Stimulated activated CD8-positive, alpha-beta memory T cell treated with anti-CD3 and anti-CD28 coated beads, Interleukin-12 subunit alpha, Interleukin-12 subunit beta, amount 100 ng/mL, for 24 hours (primary cell): ENCODE measurements around the gene GRIN2C.

Experiments
- DNase-seq: peaks from one replicate; pipeline ENCODE4 v3.0.0-alpha.2; 2020; ENCODE audit errors: extremely low read depth

GRIN2C gene

GRCh38 chr17:74821655-74822334, 37.9 kb downstream of the GRIN2C start:
- no peak for DNase-seq

GRCh38 chr17:74819801-74820436, 39.8 kb downstream of the GRIN2C start:
- DNase-seq: no peak

GRCh38 chr17:74818291-74818938, 41.3 kb downstream of the GRIN2C start:
- DNase-seq: no peak

GRCh38 chr17:74816905-74817620, 42.6 kb downstream of the GRIN2C start:
- no peak for DNase-seq

- DNase-seq: no peak
Measured at GRCh38 chr17:74815550-74816370, 43.9 kb downstream of the GRIN2C start.

- no peak for DNase-seq
Measured at GRCh38 chr17:74815067-74815466, 44.6 kb downstream of the GRIN2C start.

GRCh38 chr17:74814453-74814852, 45.2 kb downstream of the GRIN2C start:
- no peak for DNase-seq

GRCh38 chr17:74812109-74813009, 47.3 kb downstream of the GRIN2C start:
- DNase-seq: no peak

- no peak for DNase-seq
Measured at GRCh38 chr17:74810699-74811485, 48.8 kb downstream of the GRIN2C start.

- no peak for DNase-seq
Measured at GRCh38 chr17:74808714-74809430, 50.8 kb downstream of the GRIN2C start.

GRCh38 chr17:74807925-74808324, 51.8 kb downstream of the GRIN2C start:
- DNase-seq: no peak

GRCh38 chr17:74807441-74807840, 52.2 kb downstream of the GRIN2C start:
- no peak for DNase-seq

GRCh38 chr17:74806334-74806733, 53.4 kb downstream of the GRIN2C start:
- no peak for DNase-seq

- DNase-seq: no peak
Measured at GRCh38 chr17:74805591-74805991, 54.1 kb downstream of the GRIN2C start.

- DNase-seq: no peak
Measured at GRCh38 chr17:74804683-74805082, 55.0 kb downstream of the GRIN2C start.

GRCh38 chr17:74803971-74804370, 55.7 kb downstream of the GRIN2C start:
- no peak for DNase-seq

- no peak for DNase-seq
Measured at GRCh38 chr17:74803388-74803930, 56.2 kb downstream of the GRIN2C start.

GRCh38 chr17:74801896-74802295, 57.8 kb downstream of the GRIN2C start:
- DNase-seq: no peak

GRCh38 chr17:74800531-74800930, 59.2 kb downstream of the GRIN2C start:
- no peak for DNase-seq
